GM18870 (cell line): Measurements from ENCODE around the gene KPTN.

Experiments
- ATAC-seq: cut with Tn5 transposase; IDR thresholded peaks from one replicate; pipeline ENCODE4 v1.9.1; 2021; ENCODE audit warnings: moderate library complexity; ENCODE audit not compliant: unreplicated experiment

Gene KPTN

DNA sequence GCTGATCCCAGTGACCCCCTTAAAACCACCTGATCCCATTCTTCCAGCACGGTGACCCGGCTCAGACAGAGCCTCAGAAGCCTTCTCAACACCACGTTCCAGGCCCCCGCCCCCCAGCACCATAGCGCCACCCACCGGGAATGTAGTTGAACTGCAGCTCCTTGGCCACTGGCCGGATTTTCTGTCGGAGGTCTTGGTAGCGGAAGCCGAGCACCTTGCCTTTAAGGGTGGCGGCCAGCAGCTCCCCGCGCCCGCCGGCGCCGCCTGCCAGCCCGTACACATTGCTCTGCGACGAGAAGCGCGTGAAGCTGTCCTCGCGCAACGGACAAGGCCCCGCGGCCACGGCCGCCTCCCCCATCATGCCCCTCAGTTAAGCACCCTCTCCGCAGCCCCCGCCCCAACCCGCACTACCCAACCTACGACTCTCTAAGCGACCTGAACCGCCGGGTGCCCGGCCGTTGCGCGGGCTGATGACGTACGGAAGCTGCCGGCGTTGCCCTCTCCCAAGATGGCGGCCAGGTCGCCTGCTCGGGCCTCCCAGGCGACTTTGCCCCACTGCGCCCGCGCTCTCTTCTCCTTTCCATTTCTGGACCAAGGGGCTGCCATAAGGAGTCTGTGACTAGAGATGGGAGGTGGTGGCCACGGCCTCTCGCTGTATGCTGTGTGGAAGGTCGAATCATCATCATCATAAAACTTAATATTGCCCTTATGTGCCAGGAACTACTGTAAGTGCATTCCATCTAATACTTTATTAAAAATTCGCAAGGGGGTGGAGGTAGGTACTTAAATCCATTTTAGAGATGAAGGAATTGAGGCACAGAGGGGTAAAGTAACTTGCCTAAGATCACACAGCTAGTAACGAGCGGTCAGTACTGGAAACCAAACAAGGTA lies at the start of gene KPTN:
TSS of gene KPTN (minus strand) at position 420 of the 891 bp plus-strand sequence. CDS start at position 361, 59 bp downstream.
- ATAC-seq, result no peak

DNA sequence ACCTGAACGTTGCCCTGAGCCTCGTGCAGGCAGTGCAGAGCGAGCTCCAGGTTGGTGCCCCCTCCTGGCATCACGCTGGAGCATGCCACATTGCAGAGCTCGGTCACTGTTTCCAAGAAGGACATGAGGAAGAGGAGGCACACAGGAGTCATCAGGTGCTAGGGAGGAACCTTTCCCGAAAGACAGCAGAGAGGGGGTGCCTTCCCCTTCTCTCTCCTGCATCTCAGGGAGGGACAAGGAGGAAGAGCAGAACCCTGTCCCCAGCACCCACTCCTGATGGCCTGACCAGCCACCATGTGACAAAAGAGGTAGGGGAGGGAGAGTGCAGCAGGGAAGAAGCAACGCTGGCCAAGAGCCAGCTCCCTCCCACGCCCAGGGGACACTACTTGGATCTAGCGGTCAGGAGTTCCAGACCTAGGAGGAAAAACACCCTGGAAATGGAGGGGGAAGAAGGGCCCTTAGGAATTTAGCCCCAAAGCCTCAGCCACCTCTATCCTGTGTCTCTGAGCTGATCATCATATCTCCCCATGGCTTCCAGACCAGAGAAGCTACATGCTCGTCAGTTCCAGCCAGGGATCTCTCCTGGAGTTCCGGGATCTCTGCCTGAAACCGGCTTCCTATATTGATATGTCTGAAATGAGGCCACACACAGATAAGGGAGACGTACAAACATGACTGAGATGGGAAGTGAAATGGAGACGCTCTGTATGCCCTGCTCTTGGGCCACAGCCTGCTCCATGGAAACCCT lies 47.8 kb upstream of the KPTN start:
- no peak for ATAC-seq

DNA sequence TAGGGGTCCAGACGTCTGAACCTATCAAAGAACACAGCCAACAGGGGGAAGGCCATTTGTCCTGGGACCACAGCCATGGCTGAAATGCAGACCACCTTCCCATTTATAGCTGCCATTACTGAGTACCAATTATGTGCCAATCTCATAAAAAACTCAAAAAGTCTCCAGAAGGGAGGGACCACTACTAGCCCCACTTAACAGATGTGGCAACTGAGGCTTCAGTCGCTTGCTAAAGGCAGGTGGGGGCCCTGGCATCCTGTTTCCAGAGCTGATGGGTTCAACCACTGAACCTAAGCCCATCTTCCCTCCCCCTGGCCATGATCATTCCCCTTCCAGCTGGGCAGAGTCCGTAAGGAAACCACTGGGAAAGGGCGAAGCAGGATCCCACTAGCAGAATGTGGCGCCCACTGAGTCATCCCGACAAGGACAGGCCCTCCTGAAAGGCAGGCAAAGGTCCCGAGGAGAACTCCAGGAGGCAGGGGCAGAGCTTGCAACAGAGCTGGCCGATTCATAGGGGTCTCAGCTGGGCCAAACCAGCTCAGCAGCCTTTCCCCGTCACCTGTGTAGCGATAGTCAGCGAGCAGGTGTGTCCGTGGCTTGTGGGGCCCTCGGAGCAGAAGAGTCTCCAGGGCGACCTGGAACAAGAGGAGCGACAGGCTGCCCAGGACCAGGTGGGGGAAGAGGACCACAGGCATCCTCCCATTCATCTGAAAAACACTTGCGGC lies 45.2 kb upstream of the KPTN start:
- ATAC-seq, result no peak

GRCh38 chr19:47526798-47527197 lies 42.8 kb upstream of the KPTN start:
- ATAC-seq, result no peak

GRCh38 chr19:47523473-47523872 lies 39.5 kb upstream of the KPTN start:
- no peak for ATAC-seq

- ATAC-seq, result no peak
Measured at GRCh38 chr19:47521473-47522180, 37.6 kb upstream of the KPTN start.

DNA sequence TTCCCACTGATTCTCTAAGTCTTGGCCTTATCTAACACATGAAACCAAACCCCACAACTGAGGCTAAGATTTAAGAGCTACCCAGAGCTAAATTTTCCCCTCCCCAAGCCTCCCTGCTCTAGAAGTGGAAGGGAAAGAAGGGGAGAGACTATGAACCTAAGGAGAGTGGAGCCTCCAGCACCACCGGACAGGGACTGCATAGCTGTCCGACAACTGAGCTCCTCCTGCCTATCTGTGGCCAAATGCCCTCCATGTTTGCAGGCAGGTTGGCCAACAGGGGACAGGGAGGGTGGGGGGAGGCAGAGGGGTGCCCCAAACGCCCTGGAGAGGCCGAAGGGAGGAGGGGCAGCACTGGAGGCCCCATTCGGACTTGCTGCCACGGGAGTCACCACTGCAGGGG lies 36.8 kb upstream of the KPTN start:
- ATAC-seq, result no peak

DNA sequence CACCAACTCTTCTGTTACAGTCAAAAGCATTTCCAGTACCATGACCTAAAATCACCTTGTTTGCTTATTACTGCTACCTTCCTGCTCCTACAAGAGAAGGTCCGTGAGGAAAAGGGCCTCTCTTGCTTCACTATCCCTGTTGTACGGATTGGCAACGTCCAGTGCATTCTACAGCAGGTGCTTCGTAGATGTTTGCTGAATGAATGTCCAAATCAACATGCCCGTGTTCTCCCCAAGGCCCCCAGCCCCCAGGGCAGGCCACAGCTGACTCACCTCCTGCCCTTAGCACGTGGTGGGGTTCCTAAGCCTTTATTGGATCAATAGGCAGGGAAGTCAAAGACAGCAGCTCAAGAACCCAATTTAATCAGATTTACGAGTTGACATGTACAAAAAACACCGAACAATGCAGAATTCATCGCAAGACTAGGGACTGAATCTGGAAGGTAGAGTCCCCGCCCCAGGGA lies 36.4 kb upstream of the KPTN start:
- ATAC-seq, result no peak

DNA sequence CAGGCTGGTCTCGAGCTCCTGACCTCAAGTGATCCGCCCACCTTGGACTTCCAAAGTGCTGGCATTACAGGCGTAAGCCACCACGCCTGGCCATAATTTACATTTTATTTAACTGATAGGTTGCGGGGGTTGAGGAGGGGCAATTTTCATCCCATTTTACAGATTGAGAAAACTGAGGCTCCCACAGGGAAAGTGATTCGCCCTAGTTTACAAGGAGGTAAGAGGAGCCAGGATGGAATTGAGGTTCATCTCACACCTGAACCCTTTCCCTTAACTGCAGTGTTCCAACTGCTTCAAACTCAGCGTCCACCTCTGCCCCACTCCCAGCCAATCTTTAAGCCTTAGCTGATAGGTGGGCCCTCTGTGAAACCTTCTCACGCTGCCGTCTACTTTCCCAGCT lies 34.8 kb upstream of the KPTN start:
- ATAC-seq, result no peak

- ATAC-seq, result no peak
Measured at GRCh38 chr19:47518139-47518538, 34.1 kb upstream of the KPTN start.

DNA sequence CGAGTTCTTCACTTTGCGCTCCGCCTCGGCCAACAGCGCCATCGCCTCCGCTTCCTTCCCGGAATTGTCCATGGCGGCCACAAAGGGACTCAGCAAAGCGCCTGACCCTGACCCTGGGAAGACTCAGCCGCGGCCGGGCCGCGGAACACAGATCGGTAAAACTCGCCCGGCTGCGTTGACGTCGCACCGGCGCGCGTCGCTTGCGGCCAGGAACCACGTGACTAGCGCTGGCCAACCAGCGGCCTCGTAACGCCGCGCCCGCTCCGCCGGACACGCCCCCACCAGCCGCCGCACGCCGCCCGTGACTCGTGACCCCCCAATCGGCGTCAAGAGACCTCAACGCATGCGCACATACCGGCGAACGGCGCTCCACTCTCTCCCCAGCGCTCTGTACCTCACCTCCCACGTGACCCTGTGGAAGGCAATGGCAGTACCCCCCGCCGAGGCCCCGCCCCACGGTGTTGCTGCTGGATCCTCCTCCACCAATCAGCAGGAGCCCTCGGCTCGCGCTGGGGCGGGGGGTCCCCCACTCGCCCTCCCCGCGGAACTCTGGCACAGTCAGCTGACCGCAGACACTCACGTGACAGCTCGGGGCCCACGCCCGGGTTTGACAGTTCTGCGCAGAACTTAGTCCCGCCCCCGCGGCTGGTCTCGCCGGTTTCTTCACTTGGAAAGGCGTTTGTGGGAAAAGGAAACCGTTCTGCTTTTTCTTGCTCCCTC lies 31.0 kb upstream of the KPTN start, which contains the start of gene NAPA:
TSS of gene NAPA (minus strand) at position 195 of the 720 bp plus-strand sequence. CDS start at position 72, 123 bp downstream.
- ATAC-seq, result peak; percentile 79

GRCh38 chr19:47514151-47514868 lies 30.3 kb upstream of the KPTN start:
- no peak for ATAC-seq

DNA sequence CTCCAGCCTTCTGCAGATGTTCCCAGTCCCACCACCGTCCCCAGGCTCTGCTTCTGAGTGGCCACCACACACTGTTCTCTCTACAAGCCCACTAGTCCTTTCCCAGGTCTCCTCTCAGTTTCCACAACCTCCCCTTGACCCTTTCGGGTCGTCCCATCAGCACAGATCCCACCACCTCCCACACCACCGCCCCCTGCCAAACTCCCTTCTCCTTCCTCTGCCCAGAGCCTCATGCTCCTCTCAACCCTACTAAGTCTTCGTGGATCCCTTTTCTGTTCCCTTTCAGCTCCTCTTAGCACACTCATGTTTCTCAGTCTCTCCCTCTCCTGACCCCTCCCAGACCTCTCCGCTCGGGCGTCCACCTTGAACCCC lies 28.9 kb upstream of the KPTN start:
- no peak for ATAC-seq

- no peak for ATAC-seq
Measured at GRCh38 chr19:47512183-47512947, 28.3 kb upstream of the KPTN start.

GRCh38 chr19:47511681-47512080 lies 27.7 kb upstream of the KPTN start:
- ATAC-seq, result no peak

GRCh38 chr19:47511128-47511517 lies 27.1 kb upstream of the KPTN start:
- ATAC-seq, result no peak

GRCh38 chr19:47510516-47511127 lies 26.6 kb upstream of the KPTN start:
- ATAC-seq, result no peak

DNA sequence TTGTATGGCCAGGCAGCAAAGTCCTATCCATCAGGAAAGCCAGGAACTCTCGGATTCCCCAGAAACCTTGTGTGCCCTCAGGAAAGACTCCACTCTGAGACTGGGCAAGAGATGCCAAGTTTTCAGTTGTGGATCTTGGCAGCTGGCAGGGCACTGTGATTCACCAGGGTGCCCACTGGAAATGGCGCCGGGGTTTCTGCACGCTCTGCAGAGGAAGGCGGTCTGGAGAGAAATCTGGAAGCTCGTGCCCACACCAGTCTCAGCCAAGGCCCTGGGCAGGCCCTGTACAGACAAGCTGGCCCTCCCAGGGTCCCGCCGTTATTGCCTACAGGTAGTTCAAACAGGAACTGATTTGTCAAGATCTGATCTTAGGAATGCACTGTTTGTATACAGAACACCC lies 26.0 kb upstream of the KPTN start:
- no peak for ATAC-seq
